SK-N-SH treated with all-trans-retinoic acid at 6 μM for 48 hours (cell line): ENCODE results near the gene QSOX2.

ENCODE experiments used
- CREB5 ChIP-seq: fragments of 250-450 bp; sonication (Bioruptor Pico); IDR thresholded peaks from 2 replicates; pipeline ENCODE4 v1.5.1; 2020; ENCODE audit warnings: low read depth, mild to moderate bottlenecking, moderate library complexity
- ISL1 ChIP-seq: fragments of 250-450 bp; sonication (Bioruptor Pico); IDR thresholded peaks from 2 replicates; pipeline ENCODE4 v2.1.2; 2022; ENCODE audit warnings: mild to moderate bottlenecking, moderate library complexity
- PATZ1 ChIP-seq: fragments of 250-450 bp; sonication (Bioruptor Pico); IDR thresholded peaks from 2 replicates; pipeline ENCODE4 v1.8.0; 2020; ENCODE audit warnings: mild to moderate bottlenecking, moderate library complexity, borderline replicate concordance
- POU6F1 ChIP-seq: fragments of 250-450 bp; sonication (Bioruptor Pico); IDR thresholded peaks from 2 replicates; pipeline ENCODE4 v1.8.0; 2021; ENCODE audit warnings: low read depth, mild to moderate bottlenecking, moderate library complexity, borderline replicate concordance
- ZC3H10 ChIP-seq: fragments of 250-450 bp; sonication (Bioruptor Pico); IDR thresholded peaks from 2 replicates; pipeline ENCODE4 v1.5.1; 2021; ENCODE audit warnings: mild to moderate bottlenecking, moderate library complexity
- ZNF565 ChIP-seq: fragments of 450-650 bp; formaldehyde crosslinking; conservative IDR thresholded peaks from 2 replicates; pipeline ENCODE4 v1.5.0; 2020; ENCODE audit warnings: low read depth, mild to moderate bottlenecking, moderate library complexity
- ZNF70 ChIP-seq: fragments of 450-650 bp; formaldehyde crosslinking; IDR thresholded peaks from 2 replicates; pipeline ENCODE4 v1.5.0; 2020; ENCODE audit warnings: mild to moderate bottlenecking, moderate library complexity
- ZNF8 ChIP-seq: fragments of 450-650 bp; formaldehyde crosslinking; IDR thresholded peaks from 2 replicates; pipeline ENCODE4 v1.5.0; 2020; ENCODE audit warnings: mild to moderate bottlenecking, moderate library complexity

- TF ChIP-seq CREB5 (CRISPR knock-in tag) (no peak), ZNF565 (no peak), ZC3H10 (CRISPR knock-in tag) (no peak), ZNF70 (CRISPR knock-in tag) (no peak), ISL1 (CRISPR knock-in tag) (no peak), ZNF8 (CRISPR knock-in tag) (no peak), PATZ1 (CRISPR knock-in tag) (no peak), POU6F1 (CRISPR knock-in tag) (no peak)
Observed at GRCh38 chr9:136209232-136209631, 36.4 kb downstream of the QSOX2 start.
